ENCODE results near the gene CHTOP. TPM values are rescaled to one million over a fixed set of nuclear protein-coding genes. Genes with fewer than 3 reads are reported as not detected.

The CHTOP gene
- total and polyA plus RNA-seq, 2 of the 8 experiments (the other 6 are each of a cell fraction or from before 2014, with no cell fraction given): 84.6 to 104 TPM

DNA sequence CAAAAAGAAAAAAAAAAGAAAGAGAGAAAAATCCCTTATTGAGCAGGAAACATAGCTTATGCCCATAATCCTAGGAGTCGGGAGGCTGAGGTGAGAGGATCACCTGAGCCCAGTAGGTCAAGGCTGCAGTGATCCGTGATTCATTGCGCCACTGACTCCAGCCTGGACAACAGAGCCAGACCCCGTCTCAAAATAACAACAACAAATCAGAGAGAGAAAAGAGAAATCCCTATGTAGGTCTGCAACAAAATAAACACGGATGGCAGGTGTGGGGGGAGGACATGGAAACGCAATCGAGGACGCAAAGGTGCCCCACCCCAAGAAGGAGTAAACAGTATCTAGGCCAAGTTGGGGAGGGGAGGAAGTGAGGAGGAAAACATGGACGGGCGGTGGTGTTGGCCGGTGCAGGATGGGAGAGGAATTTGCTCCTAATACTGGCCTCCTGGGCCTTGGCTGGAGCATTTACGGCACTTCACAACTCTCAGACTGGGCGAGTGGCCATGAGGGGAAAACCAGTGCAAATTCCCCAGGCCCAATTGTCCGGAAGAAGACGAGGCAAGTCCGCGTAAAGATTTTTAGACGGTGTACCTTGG lies 609 bp upstream of the CHTOP start (continued):
- TF ChIP-seq, protein P1, sequence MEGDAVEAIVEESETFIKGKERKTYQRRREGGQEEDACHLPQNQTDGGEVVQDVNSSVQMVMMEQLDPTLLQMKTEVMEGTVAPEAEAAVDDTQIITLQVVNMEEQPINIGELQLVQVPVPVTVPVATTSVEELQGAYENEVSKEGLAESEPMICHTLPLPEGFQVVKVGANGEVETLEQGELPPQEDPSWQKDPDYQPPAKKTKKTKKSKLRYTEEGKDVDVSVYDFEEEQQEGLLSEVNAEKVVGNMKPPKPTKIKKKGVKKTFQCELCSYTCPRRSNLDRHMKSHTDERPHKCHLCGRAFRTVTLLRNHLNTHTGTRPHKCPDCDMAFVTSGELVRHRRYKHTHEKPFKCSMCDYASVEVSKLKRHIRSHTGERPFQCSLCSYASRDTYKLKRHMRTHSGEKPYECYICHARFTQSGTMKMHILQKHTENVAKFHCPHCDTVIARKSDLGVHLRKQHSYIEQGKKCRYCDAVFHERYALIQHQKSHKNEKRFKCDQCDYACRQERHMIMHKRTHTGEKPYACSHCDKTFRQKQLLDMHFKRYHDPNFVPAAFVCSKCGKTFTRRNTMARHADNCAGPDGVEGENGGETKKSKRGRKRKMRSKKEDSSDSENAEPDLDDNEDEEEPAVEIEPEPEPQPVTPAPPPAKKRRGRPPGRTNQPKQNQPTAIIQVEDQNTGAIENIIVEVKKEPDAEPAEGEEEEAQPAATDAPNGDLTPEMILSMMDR (IDR thresholded peaks at IDR 0.05; ENCODE audit: control extremely low read depth in 1 of 3, insufficient read depth in 1 of 3, low read depth in 1 of 3, low read length in 3 of 3): no peak
- TF ChIP-seq CTBP2 (IDR thresholded peaks at IDR 0.05; ENCODE audit: borderline replicate concordance, insufficient read depth, insufficient read length, low read length) (no peak), TAF7 (optimal IDR thresholded peaks at IDR 0.05; ENCODE audit: borderline replicate concordance, low read depth, low read length) (no peak), RXRA (IDR thresholded peaks at IDR 0.05; ENCODE audit: insufficient read depth, low read depth, low read length) (no peak), RFX5 (IDR thresholded peaks at IDR 0.05; ENCODE audit: borderline replicate concordance, low read depth, low read length) (no peak), EGR1 (IDR thresholded peaks at IDR 0.05; ENCODE audit: borderline replicate concordance, low read depth, low read length) (no peak)
